GM21529 (cell line): ENCODE measurements around the gene SHKBP1.

ENCODE experiments used
- ATAC-seq: cut with Tn5 transposase; IDR thresholded peaks from one replicate; pipeline ENCODE4 v1.9.1; 2021; ENCODE audit not compliant: unreplicated experiment

Gene SHKBP1

GRCh38 chr19:40599331-40599901 lies 22.7 kb downstream of the SHKBP1 start:
- ATAC-seq: no peak

GRCh38 chr19:40599902-40600569 lies 23.4 kb downstream of the SHKBP1 start:
- ATAC-seq: no peak

- ATAC-seq: no peak
Measured at GRCh38 chr19:40600570-40601133, 24.0 kb downstream of the SHKBP1 start.

DNA sequence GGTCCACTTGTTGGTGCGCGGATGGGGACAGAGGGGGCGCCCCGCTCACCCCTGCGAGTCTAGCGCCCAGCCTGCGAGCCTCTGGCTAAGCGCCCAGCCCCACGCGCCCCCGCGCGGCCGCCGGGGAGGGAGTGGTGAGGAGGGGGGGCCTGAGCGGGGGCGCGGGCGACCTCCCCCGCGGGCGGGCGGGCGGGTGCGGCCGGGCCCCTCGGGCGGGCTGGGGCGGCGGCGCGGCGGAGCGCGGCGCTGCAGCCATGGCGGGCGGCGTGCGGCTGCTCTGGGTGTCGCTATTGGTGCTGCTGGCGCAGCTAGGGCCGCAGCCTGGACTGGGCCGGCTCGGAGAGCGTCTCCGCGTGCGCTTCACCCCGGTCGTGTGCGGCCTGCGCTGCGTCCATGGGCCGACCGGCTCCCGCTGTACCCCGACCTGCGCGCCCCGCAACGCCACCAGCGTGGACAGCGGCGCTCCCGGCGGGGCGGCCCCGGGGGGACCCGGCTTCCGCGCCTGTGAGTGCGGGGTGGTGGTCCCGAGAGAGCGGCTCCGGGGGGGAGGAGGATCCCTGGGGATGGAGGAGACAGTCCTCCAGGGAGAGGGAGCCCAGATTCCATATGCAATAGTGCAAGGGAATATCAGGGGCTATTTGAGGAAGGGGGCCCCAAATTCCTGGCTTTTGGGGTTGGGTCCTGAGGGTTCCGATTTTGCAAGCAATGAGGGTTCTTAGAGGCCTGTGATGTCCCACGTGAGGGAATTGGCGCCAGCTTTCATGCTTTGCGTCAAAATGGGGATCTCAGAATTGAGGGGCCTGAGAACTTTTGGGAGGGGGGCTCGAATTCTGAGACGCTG lies 24.7 kb downstream of the SHKBP1 start, which contains the start of gene LTBP4:
Gene LTBP4, plus strand, starts transcription at position 236 of the 841 bp plus-strand sequence. Its CDS starts 19 bp downstream, at position 255.
- no peak for ATAC-seq

GRCh38 chr19:40603071-40603388 lies 26.4 kb downstream of the SHKBP1 start:
- ATAC-seq: no peak

GRCh38 chr19:40603389-40604170 lies 26.9 kb downstream of the SHKBP1 start:
- ATAC-seq: peak; percentile 70

DNA sequence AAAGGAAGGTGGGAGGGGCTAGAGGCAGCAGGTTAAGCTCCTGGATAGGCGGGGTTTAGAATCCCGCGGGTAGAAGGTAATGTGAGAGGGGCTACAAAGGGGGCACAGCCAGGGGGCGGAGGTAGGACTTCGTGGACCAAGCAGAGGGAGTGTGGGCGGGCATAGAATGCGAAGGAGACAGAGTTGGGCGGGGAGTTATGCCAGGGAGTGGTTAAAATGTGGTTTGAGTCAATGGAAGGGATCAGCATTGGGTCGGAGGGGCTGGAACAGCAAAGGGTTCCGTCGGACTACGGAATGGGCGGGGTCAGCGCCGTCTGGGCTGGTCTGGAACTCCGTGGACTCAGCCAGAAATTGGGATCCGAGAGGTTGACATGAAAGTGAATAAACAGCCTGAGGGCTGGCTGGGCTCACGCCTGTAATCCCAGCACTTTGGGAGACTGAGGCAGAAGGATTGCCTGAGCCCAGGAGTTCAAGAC lies 27.5 kb downstream of the SHKBP1 start:
- no peak for ATAC-seq

GRCh38 chr19:40604647-40605215 lies 28.1 kb downstream of the SHKBP1 start:
- no peak for ATAC-seq

- ATAC-seq: peak; percentile 26
Measured at GRCh38 chr19:40605216-40605971, 28.7 kb downstream of the SHKBP1 start.

DNA sequence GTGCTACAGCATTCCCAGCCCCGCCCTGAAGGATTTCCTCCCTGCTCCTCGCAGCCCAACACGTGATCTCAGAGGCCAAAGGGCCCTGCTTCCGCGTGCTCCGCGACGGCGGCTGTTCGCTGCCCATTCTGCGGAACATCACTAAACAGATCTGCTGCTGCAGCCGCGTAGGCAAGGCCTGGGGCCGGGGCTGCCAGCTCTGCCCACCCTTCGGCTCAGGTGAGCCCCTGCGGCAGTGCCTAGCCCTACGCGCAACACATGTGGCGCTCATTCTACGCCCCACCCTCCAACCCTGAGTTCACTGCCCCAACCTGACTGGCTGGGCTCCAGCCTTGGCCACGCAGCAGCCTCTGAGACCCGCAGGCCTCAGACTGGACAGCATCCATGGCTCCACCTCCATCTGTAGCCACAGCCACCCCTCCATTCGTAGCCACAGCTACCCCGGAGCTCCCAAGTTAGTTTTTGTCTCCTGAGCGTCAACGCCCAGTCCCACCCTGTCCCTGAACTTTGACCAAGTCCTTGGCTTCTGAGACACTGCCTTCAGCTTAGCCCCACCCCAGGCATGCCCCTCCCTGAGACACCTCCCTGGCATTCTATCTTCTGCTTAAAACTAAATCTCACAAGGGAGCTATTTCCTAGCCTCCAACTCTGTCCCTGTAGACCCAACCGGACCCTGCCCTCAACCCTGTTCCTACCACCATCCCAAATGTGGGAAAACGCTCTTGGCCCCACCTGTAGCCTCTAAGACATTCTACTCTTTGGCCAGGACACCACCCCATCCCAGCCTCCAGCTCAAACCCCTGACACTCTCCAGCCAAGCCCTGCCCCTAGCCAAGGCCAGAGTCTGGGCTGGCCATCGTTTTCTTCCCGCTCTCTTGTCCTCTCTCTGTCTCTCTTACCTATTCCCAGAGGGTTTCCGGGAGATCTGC lies 30.9 kb downstream of the SHKBP1 start:
- ATAC-seq: no peak

GRCh38 chr19:40608240-40608621 lies 31.6 kb downstream of the SHKBP1 start:
- no peak for ATAC-seq

GRCh38 chr19:40608957-40609356 lies 32.3 kb downstream of the SHKBP1 start:
- no peak for ATAC-seq

- ATAC-seq: peak; percentile 50
Measured at GRCh38 chr19:40609561-40610395, 33.1 kb downstream of the SHKBP1 start.

GRCh38 chr19:40610396-40611064 lies 33.9 kb downstream of the SHKBP1 start:
- no peak for ATAC-seq

DNA sequence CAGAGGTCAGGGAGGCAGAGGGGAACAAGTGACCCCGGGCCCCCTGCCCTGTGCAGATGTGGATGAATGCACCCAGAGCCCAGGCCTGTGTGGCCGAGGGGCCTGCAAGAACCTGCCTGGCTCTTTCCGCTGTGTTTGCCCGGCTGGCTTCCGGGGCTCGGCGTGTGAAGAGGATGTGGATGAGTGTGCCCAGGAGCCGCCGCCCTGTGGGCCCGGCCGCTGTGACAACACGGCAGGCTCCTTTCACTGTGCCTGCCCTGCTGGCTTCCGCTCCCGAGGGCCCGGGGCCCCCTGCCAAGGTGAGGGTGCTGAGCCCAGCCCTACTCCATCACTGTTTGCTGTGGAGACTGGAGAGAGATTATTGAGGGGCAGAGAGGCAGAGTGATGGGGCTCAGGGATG lies 34.4 kb downstream of the SHKBP1 start:
- no peak for ATAC-seq

DNA sequence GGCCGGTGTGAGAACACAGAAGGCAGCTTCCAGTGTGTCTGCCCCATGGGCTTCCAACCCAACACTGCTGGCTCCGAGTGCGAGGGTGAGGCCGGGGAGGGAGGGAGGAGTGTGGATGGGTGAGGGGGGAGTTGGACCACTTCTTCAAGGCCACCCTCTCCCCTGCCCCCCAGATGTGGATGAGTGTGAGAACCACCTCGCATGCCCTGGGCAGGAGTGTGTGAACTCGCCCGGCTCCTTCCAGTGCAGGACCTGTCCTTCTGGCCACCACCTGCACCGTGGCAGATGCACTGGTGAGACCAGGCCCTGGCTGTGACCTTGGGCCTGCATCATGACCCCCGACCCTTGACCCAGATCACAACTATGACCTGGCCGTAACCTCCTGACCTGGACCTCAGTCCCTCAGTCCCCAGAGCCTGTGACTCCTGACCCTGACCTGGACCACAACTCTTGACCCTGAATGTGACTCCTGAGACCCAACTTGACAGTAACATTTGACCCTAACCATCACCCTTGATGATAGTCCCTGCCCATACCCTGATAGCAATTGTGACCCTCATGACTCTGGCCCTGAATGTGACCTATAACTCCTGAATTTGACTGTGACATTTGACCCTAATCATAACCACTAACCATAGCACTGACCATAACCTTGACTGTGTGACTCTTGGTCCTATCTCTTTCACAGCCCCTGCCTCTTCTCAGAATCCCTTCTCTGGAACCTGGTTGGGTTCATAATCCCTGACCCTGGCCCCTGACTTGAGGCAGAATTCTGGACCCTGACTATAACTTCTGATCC lies 35.4 kb downstream of the SHKBP1 start:
- no peak for ATAC-seq
